ENCODE results near the gene PKD2L2. TPM values are rescaled to one million over a fixed set of nuclear protein-coding genes. Genes with fewer than 3 reads are reported as not detected.

Gene PKD2L2
- total and polyA plus RNA-seq, 10 of the 15 experiments (the other 5 are each of a cell fraction or from before 2014, with no cell fraction given) = 0.11 to 0.86 (median 0.26) TPM; not detected in 4

- intact Hi-C loops (cut with micrococcal nuclease; ENCODE audit: unreplicated experiment) (no loop called here), in situ Hi-C loops (cut with MboI) (no loop called here)
- no peaks in the 10 kb centered on the region for H4K20me1 ChIP-seq (ENCODE audit: control insufficient read depth, insufficient read depth)
- no peaks in the 10 kb centered on the region for H3K27me3 ChIP-seq (replicated peaks in 1 of 2; ENCODE audit: control insufficient read depth in 2 of 2, insufficient read depth in 2 of 2, low read length in 1 of 2)
- H3K9me3 ChIP-seq (replicated peaks; ENCODE audit: control insufficient read depth, insufficient read depth, low read length) = no peaks in the 10 kb centered on the region
- H3K4me3 ChIP-seq = no peak overlapping the region
- ChIA-PET CTCF (no interaction called here), POLR2A (interaction anchor here (0.5 kb wide), 1 partner anchor 18 kb away, joined by 3 read pairs; no protein-coding TSS in a partner anchor), SMC1A (ENCODE audit: uncharacterized antibody, unreplicated experiment) (interaction anchor here (1.2 kb wide), 1 partner anchor 136 kb away, joined by 4 read pairs; no protein-coding TSS in a partner anchor), RAD21 (ENCODE audit: unreplicated experiment) (no interaction called here)
- H3K79me2 ChIP-seq (ENCODE audit: control insufficient read depth, insufficient read depth, low read length) = no peaks in the 10 kb centered on the region
- TF ChIP-seq BACH1 (IDR thresholded peaks at IDR 0.05; ENCODE audit: borderline replicate concordance) (no peak), MEF2A (IDR thresholded peaks at IDR 0.05; ENCODE audit: insufficient read depth, low read depth, low read length) (no peak), NR2C2 (IDR thresholded peaks at IDR 0.05; ENCODE audit: borderline replicate concordance, control insufficient read depth, insufficient read length, low read depth) (no peak), SMARCA5 (IDR thresholded peaks at IDR 0.05) (no peak), SREBF1 (IDR thresholded peaks at IDR 0.05; ENCODE audit: low read length) (no peak), RB1 (IDR thresholded peaks at IDR 0.05; ENCODE audit: borderline replicate concordance) (no peak), CBFB (IDR thresholded peaks at IDR 0.05; ENCODE audit: low read depth) (no peak), NRF1 (conservative IDR thresholded peaks at IDR 0.05; ENCODE audit: low read depth, low read length) (no peak), SIN3A (IDR thresholded peaks at IDR 0.05; ENCODE audit: low read depth, low read length) (no peak), CHD1 (IDR thresholded peaks at IDR 0.05; ENCODE audit: low read depth, low read length) (no peak), POLR2AphosphoS2 (IDR thresholded peaks at IDR 0.05; ENCODE audit: low read depth, low read length) (no peak), TBL1XR1 (IDR thresholded peaks at IDR 0.05; ENCODE audit: low read depth, low read length) (no peak), LARP7 (IDR thresholded peaks at IDR 0.05) (no peak), NFYA (IDR thresholded peaks at IDR 0.05; ENCODE audit: borderline replicate concordance, low read depth, low read length) (no peak)
- TF ChIP-seq, protein P1, sequence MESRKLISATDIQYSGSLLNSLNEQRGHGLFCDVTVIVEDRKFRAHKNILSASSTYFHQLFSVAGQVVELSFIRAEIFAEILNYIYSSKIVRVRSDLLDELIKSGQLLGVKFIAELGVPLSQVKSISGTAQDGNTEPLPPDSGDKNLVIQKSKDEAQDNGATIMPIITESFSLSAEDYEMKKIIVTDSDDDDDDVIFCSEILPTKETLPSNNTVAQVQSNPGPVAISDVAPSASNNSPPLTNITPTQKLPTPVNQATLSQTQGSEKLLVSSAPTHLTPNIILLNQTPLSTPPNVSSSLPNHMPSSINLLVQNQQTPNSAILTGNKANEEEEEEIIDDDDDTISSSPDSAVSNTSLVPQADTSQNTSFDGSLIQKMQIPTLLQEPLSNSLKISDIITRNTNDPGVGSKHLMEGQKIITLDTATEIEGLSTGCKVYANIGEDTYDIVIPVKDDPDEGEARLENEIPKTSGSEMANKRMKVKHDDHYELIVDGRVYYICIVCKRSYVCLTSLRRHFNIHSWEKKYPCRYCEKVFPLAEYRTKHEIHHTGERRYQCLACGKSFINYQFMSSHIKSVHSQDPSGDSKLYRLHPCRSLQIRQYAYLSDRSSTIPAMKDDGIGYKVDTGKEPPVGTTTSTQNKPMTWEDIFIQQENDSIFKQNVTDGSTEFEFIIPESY (IDR thresholded peaks at IDR 0.05) = no peak
- no peak overlapping the region for H3K27ac ChIP-seq (ENCODE audit: control insufficient read depth, insufficient read depth)
- BruUV-seq (replicated peaks) = no TSS peak
- H3K4me2 ChIP-seq (ENCODE audit: control insufficient read depth, insufficient read depth) = no peak overlapping the region
- 60% methylated on average over 2 of the region's 2 CpGs for WGBS (ENCODE audit: insufficient coverage, insufficient replicate concordance, low lambda C conversion rate, missing lambda C conversion rate)
- no peak overlapping the region for H3K9ac ChIP-seq (ENCODE audit: control insufficient read depth, insufficient read depth, low read length)
- H3K36me3 ChIP-seq (ENCODE audit: control insufficient read depth in 2 of 2, insufficient read depth in 2 of 2, low read length in 1 of 2) = no peaks in the 10 kb centered on the region
- no peak for DNase-seq (ENCODE audit: low read depth, low spot score)
- no peaks in the 10 kb centered on the region for H3K4me1 ChIP-seq (ENCODE audit: control insufficient read depth, insufficient read depth, low read length)
- no peak overlapping the region for H2AFZ ChIP-seq (ENCODE audit: control insufficient read depth, low read depth, low read length)
- no peak for FAIRE-seq
- ATAC-seq = no peak
Measured at GRCh38 chr5:137914758-137915157, 25.5 kb downstream of the PKD2L2 start.
